Activated gamma-delta T cell treated with Interleukin-2 at 50 U/mL for 16 hours (primary cell): ENCODE data around the gene MKI67.
"Not testable (repeated sequence)": the region's sequence is repeated elsewhere in the genome, so short reads cannot be mapped to it uniquely, and the experiment has no call there.

Experiments
- DNase-seq: peaks from one replicate; pipeline ENCODE4 v3.0.0-alpha.2; 2020

MKI67 gene

GRCh38 chr10:128102480-128103228, 23.6 kb downstream of the MKI67 start:
- no peak for DNase-seq

GRCh38 chr10:128101901-128102300, 24.3 kb downstream of the MKI67 start:
- DNase-seq: no peak

- no peak for DNase-seq
These were observed 26.3 kb downstream of the MKI67 start for GRCh38 chr10:128099901-128100300.

- DNase-seq: no peak
These were observed 27.6 kb downstream of the MKI67 start for GRCh38 chr10:128098631-128099030.

GRCh38 chr10:128097783-128098182, 28.4 kb downstream of the MKI67 start:
- DNase-seq: no peak

GRCh38 chr10:128096486-128097199, 29.6 kb downstream of the MKI67 start:
- DNase-seq: no peak

- no peak for DNase-seq
These were observed 30.3 kb downstream of the MKI67 start for GRCh38 chr10:128095753-128096469.

GRCh38 chr10:128095027-128095752, 31.0 kb downstream of the MKI67 start:
- no peak for DNase-seq

GRCh38 chr10:128094596-128094995, 31.6 kb downstream of the MKI67 start:
- DNase-seq: not testable (repeated sequence)

GRCh38 chr10:128092454-128092853, 33.8 kb downstream of the MKI67 start:
- DNase-seq: no peak

- DNase-seq: no peak
These were observed 34.5 kb downstream of the MKI67 start for GRCh38 chr10:128091636-128092210.

GRCh38 chr10:128087884-128088709, 38.1 kb downstream of the MKI67 start:
- DNase-seq: no peak

GRCh38 chr10:128087146-128087883, 38.9 kb downstream of the MKI67 start:
- no peak for DNase-seq

- no peak for DNase-seq
These were observed 40.0 kb downstream of the MKI67 start for GRCh38 chr10:128086003-128086863.

- no peak for DNase-seq
These were observed 41.2 kb downstream of the MKI67 start for GRCh38 chr10:128084991-128085390.

- DNase-seq: no peak
These were observed 41.9 kb downstream of the MKI67 start for GRCh38 chr10:128084364-128084763.

- DNase-seq: no peak
These were observed 42.9 kb downstream of the MKI67 start for GRCh38 chr10:128083191-128083895.

- DNase-seq: no peak
These were observed 44.5 kb downstream of the MKI67 start for GRCh38 chr10:128081720-128082119.

GRCh38 chr10:128081222-128081621, 45.0 kb downstream of the MKI67 start:
- DNase-seq: no peak
